Coronary artery (tissue), 2 donors: ENCODE results near the gene LCLAT1.
"Not testable (repeated sequence)": the region's sequence is repeated elsewhere in the genome, so short reads cannot be mapped to it uniquely, and the experiment has no call there.

Experiments used
- DNase-seq: peaks from one replicate; pipeline ENCODE4 v3.0.0-alpha.2; 2017; ENCODE audit warnings: low spot score
- H3K27ac ChIP-seq, 2 donors: fragments of 200-600 bp; sonication (generic); one replicate each; pipeline ENCODE4 v1.5.1; 2016 to 2019
- H3K4me3 ChIP-seq: fragments of 200-600 bp; sonication (generic); 2 replicates; pipeline ENCODE4 v1.5.1; 2016; ENCODE audit warnings: mild to moderate bottlenecking, moderate library complexity
- TF ChIP-seq, protein P1 (sequence below): fragments of 200-600 bp; sonication (generic); IDR thresholded peaks from one replicate; pipeline ENCODE4 v1.5.1; 2019; ENCODE audit warnings: antibody characterized with exemption

LCLAT1 gene

DNA sequence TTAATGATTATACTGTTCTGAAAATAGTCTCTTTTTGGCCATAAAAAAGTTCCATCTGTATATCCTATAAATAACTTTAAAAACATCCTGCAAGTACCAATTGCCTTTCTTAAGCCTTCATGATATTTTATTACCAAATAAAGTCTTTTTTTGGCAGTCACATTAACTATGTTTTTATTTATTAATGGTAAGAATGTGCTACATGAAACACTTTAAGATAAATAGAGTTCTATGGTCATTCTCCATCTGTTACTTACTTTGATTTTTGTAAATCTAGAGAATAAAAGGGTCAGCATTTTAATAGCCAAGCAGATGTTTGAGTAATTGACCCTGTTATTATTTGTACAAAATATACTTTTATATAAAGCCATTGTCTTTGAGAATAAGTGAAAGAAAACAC, 52.6 kb downstream of the LCLAT1 start:
- Histone ChIP-seq H3K27ac (no peak overlapping the region), H3K4me3 (no peak overlapping the region)
- TF ChIP-seq, protein P1, sequence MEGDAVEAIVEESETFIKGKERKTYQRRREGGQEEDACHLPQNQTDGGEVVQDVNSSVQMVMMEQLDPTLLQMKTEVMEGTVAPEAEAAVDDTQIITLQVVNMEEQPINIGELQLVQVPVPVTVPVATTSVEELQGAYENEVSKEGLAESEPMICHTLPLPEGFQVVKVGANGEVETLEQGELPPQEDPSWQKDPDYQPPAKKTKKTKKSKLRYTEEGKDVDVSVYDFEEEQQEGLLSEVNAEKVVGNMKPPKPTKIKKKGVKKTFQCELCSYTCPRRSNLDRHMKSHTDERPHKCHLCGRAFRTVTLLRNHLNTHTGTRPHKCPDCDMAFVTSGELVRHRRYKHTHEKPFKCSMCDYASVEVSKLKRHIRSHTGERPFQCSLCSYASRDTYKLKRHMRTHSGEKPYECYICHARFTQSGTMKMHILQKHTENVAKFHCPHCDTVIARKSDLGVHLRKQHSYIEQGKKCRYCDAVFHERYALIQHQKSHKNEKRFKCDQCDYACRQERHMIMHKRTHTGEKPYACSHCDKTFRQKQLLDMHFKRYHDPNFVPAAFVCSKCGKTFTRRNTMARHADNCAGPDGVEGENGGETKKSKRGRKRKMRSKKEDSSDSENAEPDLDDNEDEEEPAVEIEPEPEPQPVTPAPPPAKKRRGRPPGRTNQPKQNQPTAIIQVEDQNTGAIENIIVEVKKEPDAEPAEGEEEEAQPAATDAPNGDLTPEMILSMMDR: no peak
- no peak for DNase-seq

DNA sequence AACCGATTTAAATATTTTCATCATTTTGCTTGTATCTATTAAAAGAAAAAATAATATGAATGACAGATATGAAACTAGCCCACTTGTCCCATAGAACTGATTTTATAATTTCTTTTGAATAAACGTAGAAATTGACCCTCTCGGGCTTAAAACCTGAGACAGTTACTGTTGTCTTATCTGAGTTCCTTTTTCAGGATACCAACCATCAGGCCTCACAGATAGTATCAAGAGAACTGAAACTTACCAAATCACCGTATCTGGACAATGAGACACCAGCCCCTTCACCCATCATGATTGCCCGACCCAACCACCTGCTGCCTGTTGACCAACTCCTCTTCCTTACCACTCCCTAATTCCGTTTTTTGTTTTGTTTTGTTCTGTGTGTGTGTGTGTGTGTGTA, 53.7 kb downstream of the LCLAT1 start:
- Histone ChIP-seq H3K4me3 (no peak overlapping the region), H3K27ac (no peak overlapping the region)
- no peak for DNase-seq
- TF ChIP-seq, protein P1: no peak

DNA sequence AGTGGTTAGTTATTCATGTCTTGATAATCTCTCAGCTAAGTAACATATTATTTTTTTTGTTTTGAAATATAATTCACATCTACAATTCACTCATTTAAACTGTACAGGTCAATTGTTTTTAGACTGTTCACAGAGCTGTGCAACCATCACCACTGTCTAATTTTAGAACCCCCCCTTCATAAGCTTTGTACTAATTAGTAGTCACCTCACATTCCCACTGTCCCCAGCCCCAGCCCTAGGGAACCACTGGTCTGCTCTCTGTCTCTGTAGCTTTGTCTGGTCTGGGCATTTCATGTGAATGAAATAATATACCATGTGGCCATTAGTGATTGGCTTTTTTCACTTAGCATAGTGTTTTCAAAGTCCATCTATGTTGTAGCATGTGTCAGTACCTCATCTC, 55.3 kb downstream of the LCLAT1 start:
- Histone ChIP-seq H3K4me3 (no peak overlapping the region), H3K27ac (no peak overlapping the region)
- TF ChIP-seq, protein P1: no peak
- DNase-seq: no peak

DNA sequence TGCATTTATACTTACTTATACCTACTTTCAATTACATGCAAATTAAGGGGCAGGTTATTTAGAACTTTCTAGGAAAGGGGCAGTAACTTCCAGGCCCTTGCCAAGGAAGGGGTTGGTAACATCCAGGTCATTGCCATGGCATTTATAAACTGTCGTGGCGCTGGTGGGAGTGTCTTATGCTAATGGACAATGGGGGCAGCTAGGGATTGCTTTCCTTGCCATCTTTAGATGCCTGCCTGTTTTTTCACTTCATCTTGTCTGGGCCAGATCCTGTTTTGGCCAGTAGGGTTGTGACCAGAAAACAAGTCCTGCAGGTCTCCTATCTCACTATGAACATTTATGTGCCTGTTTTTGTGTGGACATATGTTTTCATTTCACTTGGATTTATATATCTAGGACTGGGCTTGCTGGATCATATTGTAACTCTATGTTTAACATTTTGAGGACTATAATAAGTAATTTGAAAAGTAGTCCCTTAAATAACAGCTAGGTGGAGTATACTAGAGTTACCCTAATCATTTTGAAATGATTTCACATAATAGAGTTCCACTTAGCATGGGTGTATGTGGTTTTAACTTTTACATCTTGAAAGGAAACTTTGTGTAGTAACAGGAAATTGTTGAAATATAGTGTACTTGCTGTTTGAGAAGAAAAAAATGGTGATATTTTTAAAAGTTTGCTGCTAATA, 56.1 kb downstream of the LCLAT1 start:
- TF ChIP-seq, protein P1: no peak
- H3K27ac ChIP-seq: no peak overlapping the region
- no peak overlapping the region for H3K4me3 ChIP-seq
- DNase-seq: no peak

DNA sequence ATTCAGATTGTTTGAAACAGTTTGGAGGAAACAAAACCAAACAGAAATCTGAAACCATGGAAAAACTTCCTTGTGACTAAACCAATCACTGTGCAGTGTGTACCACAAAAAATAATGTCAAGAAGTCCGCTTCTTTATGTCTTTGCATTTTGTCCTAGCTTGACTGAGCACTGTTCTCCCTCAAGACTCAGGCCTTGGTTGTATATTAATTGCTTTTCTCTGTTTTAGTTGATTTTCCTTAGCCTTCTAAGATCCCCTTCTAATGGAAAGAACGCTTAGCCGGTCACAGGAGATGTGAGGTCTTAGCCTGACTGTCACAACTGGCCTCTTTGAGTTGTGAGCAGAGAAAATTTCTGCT, 56.6 kb downstream of the LCLAT1 start:
- TF ChIP-seq, protein P1: no peak
- no peak for DNase-seq
- no peak overlapping the region for H3K4me3 ChIP-seq
- peak overlapping the region in 1 of 2 donors; percentile 21 for H3K27ac ChIP-seq

DNA sequence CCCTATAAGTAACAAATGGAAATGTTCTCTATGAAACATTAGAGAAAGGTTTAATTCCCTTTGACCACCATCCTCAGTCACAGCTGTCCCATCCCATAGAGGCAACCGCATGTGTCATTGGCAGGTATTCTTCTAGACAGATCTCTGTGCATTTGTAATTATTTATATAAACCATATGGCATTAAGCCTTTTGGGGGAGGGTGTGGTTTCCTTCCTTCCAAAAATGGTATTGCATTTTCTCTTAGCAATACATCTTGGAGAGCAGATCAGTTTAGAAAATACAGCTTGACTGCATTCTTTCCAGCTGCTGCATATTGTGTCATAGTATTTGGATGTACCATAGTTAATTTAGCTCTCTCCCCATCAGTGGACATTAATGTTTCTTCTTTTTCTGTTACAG, 57.7 kb downstream of the LCLAT1 start:
- peak overlapping the region in 1 of 2 donors; percentile 14 for H3K27ac ChIP-seq
- no peak for DNase-seq
- TF ChIP-seq, protein P1: no peak
- no peak overlapping the region for H3K4me3 ChIP-seq

DNA sequence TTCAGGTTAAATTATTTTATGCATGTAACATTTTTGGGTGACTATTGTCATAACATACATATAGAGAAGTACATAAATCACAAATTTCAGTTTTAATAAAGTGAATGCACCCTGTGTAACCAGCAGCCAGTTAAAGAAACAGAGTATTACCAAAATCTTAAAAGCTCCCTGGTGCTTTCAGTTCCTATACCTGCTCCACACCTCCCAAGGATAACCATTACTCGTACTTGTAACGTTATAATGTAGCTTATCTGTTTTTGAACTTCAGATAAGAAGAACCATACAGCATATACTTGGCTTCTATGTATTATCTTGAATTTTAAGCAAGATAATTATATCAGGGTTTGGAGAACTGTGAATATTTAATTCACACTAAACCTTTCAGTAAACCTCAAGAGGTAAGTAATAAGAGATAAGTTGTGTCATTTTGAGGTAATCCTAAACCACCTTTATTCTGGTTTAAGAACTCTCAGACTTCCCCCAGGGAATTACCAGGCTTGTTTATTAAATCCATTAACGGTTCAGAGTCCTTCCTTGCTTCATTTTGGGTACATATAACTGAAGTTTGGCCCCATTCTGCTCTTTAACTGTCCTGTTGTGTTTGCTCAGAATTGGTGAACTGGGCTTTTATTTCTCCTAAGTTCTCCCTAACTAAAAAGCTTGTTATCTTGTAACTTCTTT, 58.6 kb downstream of the LCLAT1 start:
- no peak overlapping the region for H3K4me3 ChIP-seq
- TF ChIP-seq, protein P1: no peak
- H3K27ac ChIP-seq: no peak overlapping the region
- no peak for DNase-seq

DNA sequence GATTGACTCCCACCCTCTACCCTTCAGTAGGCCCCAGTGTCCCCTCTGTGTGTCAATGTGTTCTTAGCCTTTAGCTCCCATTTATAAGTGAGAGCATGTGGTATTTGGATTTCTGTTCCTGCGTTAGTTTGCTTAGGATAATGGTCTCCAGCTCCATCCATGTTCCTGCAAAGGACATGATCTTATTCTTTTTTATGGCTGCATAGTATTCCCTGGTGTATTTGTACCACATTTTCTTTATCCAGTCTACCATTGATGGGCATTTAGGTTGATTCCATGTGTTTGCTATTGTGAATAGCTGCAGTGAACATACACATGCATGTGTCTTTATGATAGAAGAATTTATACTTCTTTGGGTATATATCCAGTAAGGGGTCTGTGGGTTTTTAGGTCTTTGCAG, 60.4 kb downstream of the LCLAT1 start:
- DNase-seq, H3K4me3 ChIP-seq, H3K27ac ChIP-seq: not testable (repeated sequence)
